NCI-H510A (cell line): ENCODE results near the gene TSPEAR.
"Not testable (repeated sequence)": the region's sequence is repeated elsewhere in the genome, so short reads cannot be mapped to it uniquely, and the experiment has no call there.

Experiments
- DNase-seq: peaks from one replicate; lab custom pipeline; 2025; lab: John Stamatoyannopoulos, UW

The TSPEAR gene

GRCh38 chr21:44589094-44589493, 122.3 kb downstream of the TSPEAR start:
- no peak for DNase-seq

GRCh38 chr21:44585892-44586291, 125.5 kb downstream of the TSPEAR start:
- no peak for DNase-seq

- no peak for DNase-seq
These were observed 127.6 kb downstream of the TSPEAR start for GRCh38 chr21:44583800-44584147.

GRCh38 chr21:44583089-44583799, 128.1 kb downstream of the TSPEAR start:
- DNase-seq, result no peak

- DNase-seq, result no peak
These were observed 129.3 kb downstream of the TSPEAR start for GRCh38 chr21:44582055-44582454.

- DNase-seq, result no peak
These were observed 130.2 kb downstream of the TSPEAR start for GRCh38 chr21:44581158-44581557.

- DNase-seq, result not testable (repeated sequence)
These were observed 131.0 kb downstream of the TSPEAR start, which contains the start of gene KRTAP10-5 for GRCh38 chr21:44580231-44580821. Gene KRTAP10-5 (minus strand): TSS chr21:44580604. CDS start chr21:44580578, 26 bp downstream.

- no peak for DNase-seq
These were observed 131.6 kb downstream of the TSPEAR start for GRCh38 chr21:44579833-44580144.

GRCh38 chr21:44579056-44579832, 132.1 kb downstream of the TSPEAR start:
- DNase-seq, result no peak

GRCh38 chr21:44578371-44579055, 132.9 kb downstream of the TSPEAR start:
- no peak for DNase-seq

- no peak for DNase-seq
These were observed 135.3 kb downstream of the TSPEAR start for GRCh38 chr21:44576025-44576420.

GRCh38 chr21:44575307-44576024, 135.9 kb downstream of the TSPEAR start:
- DNase-seq, result no peak

GRCh38 chr21:44574457-44575306, 136.7 kb downstream of the TSPEAR start:
- no peak for DNase-seq

- DNase-seq, result not testable (repeated sequence)
These were observed 137.5 kb downstream of the TSPEAR start, which contains the start of gene KRTAP10-4 for GRCh38 chr21:44573630-44574456. Gene KRTAP10-4 (plus strand): TSS chr21:44573729. CDS start chr21:44573759, 30 bp downstream.

GRCh38 chr21:44572959-44573583, 138.3 kb downstream of the TSPEAR start:
- no peak for DNase-seq

GRCh38 chr21:44571844-44572782, 139.3 kb downstream of the TSPEAR start:
- no peak for DNase-seq

- no peak for DNase-seq
These were observed 140.1 kb downstream of the TSPEAR start for GRCh38 chr21:44571296-44571695.

GRCh38 chr21:44569861-44570517, 141.4 kb downstream of the TSPEAR start:
- no peak for DNase-seq
